ENCODE results near the gene GPC3.
A peak's percentile ranks its signal among the peaks of the same experiment; 100 is the strongest.

GPC3 gene

DNA sequence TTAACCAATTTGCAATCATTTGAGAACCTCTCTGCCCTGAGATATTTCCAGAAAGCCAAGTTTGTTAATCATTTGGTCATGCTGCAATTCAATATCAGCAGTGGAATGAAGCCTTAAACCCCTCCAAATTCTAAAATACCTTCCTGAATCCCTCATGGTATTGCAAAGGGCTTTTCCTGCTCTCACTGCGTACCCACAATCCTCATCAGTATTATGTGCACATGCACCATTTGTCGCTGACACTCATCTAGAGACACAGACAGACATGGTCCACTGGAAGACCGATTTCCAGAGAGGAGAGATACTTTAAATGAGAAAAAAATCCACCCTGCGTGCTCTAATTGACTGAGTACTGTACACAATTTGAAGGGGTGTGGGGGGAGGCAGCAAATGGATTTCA, 104.4 kb downstream of the GPC3 start:
- FAIRE-seq = no peak

DNA sequence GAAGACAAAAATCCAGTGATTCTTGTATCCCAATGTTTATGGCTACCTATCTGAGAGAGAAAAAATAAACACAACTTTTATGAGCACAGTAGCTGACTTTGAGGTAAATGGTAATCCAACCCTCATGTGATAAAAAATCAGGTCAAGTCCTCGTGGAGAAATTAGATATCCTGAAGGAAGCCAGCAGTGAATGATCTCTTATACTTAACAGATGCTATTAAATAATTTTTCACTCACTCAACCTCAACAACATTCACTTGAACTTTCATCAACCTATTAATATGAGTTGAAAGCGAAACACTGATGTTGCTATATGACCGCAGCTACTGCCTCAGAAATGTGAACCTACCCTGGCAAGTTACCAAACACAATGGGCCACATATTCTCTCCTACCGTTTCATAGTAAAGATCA, 105.4 kb downstream of the GPC3 start:
- FAIRE-seq = no peak

DNA sequence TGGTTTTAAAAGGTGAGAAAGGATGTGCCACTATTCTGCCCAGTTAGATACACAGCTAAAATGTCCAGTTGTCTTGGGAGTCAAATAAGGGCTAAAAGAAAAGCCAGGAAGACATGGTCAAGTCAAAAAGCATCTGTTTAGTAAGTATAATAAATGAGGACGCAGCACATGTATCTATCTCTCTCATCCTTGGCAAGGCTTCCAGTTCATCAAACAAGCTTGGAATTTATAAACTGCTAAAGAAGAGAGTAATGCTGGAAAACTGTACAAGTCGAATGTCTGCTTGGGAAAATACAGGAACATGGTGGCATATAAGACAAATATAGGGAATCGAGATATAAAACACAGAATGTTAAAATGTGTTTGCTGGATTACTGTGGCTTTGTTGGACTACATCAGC, 106.7 kb downstream of the GPC3 start:
- no peak for FAIRE-seq

DNA sequence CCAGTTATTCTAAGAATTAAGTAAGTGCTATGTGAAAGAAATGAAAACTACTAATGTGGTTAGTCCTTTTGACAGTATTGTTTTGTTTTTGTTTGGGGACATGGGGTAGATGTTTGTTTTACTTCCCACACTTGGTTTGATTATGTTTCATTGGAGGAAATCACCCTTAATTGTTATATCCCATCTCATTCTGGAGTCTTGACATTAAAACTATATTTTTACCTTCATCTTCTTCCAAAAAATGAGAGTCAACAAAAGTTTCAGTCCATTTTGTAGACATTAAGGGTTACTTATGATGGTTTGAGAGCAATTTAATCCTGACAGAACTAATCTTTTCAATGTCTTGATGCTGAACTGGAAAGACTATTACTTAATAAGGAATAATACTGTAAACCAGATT, 108.7 kb downstream of the GPC3 start:
- FAIRE-seq = peak; percentile 77

DNA sequence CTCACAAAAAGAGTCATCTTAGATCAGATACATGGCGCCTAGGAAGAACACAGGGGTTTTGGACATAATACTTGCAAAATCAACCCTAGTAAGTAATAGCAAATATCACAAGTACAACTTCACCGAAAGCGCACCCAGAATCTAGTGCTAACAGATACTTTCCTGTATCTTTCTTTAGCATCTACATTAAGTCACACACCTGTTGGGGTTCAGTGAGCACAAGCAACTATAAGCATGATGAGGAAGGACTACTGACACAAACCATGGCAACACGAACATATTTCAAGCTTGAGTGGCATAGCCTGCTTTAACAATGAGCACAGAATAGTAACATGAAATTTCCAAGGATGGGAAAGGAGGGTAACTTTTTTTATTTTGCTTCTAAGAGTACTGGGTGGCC, 116.1 kb downstream of the GPC3 start:
- FAIRE-seq = no peak

DNA sequence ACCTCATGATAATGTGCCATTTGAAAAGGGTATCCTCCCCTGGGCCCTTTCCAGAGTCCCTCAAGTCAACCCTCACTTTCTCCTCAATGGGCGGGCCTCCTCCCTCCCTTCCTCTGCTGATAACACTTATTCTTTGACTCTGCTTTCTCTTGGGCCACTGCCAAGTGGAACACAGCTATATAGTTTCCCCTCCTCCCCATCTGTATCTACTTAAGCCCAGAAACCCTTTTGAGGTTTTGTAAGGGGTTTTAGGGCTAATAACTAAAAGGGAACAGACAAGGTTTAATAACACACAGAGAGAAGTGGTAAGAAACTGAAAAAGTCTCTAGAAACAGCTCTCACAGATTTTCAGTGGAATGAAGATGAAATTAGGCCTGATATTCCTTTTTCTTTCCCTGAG, 116.7 kb downstream of the GPC3 start:
- FAIRE-seq = no peak

DNA sequence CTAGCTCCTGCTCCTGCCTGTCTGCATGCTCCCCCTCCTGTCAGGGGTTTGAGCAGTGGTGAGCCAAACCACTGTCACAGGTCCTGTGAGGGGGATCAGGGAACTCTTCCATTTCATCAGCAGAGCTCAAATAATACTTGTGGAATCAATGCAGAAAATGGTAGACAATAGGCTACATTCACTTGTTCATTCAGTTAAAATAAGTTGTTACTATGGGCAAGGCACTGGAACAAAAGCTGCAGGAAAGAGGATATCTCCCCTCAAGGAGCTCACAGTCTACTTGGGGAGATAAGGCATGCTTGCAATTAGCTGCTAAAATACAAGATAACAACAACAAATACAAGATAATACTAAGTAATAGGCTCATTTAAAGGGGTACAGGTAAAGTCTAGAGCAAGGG, 117.1 kb downstream of the GPC3 start:
- no peak for FAIRE-seq

DNA sequence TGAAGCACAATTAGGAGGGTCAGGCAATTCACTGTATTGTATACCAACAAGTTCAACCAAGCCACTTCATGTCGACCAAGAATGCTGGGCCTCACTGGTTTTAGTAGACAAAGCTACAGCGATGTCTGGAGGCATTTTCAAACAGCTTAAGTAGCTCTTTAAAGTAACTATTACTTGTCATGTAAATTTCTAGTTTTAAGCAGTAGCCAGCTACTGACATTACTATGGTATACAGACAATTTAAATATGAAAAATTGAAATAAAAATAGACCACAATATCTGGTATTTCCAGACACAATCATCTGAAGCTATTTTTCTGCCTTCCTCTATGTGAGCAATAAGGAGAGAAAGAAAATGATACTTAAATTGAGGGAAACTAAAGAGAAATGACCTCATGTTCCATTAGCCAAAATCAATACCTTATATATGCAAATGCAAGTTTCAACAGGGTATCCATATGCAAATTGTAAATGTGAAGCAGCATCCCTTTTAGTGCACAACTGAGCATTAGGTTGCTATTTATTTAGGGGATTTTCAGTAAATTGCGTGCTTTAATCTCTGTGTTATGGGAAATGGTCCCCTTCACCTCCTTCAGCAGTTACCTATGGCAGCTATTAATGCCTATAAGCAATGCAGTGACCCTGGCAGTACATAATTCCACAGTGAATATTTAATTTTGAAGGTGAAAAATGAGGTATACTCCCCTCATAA, 119.5 kb downstream of the GPC3 start:
- FAIRE-seq = no peak

DNA sequence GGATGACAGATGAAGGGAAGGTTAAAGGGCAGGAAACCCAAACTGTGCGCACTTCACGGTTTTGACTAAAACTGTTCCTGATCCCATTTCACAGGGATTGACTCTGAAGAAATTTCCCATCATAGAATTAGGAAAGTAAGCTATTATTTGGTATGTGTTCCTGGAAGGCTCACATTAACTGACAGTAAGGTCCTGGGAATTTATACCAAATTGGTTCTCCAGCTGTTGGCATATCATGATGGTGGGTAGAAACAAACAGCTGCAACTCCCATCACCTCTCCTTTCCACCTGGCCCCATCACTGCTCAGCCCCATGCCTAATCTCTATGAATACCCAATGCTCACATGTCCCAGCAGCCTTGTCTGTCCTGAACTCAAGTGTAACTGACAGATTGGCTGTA, 121.2 kb downstream of the GPC3 start:
- no peak for FAIRE-seq

DNA sequence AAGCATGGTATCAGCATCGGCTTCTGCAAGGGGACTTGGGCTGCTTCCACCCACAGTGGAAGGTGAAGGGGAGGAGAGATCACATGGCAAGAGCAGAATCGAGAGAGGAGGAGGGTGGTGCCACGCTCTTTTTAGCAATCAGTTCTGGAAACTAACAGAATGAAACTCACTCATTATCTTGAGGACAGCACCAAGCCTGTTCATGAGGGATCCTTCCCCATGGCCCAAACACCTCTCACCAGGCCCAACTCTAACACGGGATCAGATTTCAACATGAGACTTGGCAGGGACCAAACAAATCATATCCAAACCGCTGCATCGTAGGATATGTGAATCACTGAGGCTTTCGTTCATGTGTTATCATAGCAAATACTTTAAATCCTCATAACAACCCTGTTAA, 125.5 kb downstream of the GPC3 start:
- FAIRE-seq = no peak

DNA sequence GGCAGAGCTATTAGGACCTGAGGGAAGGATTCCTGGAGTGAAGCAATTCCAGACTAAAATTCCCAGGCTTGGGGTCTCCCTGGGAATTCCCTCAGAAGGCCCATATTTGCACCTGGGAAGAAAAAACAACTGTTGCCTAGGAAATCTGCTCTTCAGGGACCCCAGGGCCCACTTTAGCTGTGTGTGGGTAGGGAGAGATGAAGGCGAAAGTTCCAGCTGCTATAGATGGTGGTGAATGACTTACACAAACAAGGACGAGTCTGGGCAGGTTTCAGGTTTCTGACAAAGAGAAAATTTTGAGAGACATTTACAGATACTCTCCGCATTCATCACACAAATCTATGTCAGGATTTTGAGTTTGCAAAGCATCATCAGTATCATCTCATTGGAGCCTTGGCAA, 126.1 kb downstream of the GPC3 start:
- no peak for FAIRE-seq

DNA sequence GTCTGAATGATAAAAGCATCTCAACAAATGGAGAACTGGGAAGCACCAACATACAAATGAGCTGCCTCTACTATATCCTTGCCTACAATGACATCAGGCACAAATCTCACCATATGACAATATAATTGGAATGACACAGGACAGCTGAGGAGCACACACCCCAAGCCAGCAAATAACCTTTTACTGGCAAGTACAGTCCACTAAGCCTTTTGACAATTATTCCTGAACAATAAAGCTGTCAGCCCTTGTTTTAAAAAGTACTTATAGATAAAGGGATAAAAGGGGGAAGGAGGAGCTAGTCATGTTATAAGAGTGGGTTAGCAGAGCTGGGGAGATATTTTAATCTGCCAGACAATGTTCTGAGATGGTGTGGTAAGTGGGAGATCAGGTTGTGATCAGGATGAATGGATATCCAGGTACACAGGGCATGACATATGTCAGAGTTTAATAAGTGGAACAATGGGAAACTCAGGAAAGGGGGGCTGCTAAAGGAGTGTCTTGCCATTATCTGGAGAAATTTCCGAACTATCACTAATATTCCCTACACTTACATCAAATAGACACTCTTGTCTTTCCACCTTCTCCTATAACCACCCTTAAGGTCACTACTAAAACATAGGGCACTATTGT, 127.6 kb downstream of the GPC3 start:
- FAIRE-seq = no peak

DNA sequence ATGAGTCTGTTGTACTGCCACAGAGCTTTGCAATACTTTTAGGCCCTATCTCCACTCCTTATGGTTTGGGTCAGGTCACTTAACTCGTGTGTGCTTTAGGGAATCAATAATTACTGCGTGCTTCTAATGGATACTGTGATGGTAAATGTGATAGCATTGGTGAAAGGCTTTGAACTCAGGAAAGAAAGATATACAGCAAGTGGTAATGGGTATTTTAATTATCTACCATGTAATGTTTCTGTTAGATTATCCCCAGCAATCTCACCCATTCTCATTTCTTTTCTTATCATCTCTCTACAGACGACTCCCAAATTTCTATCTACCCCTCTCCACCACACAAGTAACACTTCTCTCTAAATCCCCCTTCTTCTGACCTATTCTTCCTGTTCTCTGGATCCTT, 128.6 kb downstream of the GPC3 start:
- no peak for FAIRE-seq

DNA sequence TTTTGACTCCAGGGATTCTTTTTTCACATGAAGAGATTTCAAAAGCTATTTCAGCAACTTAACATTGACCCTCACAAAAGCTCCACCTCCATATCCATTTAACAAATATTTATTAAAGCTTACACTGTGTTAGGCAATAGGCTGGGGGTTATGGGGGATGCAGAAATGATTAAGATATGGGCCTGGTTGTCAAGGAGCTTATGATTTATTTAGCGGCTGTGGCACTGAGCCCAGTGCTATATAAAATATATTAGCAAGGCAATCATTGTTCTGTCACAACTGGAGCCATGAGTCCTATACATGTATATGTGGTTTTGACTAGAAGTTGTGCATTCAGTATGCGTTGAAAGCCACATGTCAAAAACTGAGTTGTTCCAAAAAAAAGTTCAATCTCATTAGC, 131.1 kb downstream of the GPC3 start:
- no peak for FAIRE-seq

DNA sequence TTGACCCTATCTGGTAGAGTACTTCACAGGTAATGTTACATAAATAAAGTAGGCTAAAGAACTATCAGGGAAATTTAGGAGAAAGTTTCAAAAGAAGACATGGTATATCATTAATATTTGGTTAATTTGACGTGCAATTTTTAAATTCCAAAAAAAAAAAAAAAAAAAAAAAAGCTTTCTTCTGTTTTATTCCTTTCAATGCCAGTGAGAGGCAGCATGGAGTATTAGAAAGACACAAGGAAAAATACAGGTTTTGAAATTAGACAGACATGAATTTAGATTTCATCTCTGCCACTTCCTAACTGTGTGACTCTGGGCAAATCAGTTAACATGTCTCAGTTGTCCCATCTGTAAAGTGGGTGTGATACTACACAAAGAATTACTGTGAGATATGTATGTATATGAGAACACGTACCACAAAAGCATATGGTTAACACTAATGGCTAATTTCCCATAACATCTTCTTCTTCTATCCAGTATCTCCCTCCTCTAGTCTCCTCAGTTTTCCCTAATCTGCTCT, 132.5 kb downstream of the GPC3 start:
- FAIRE-seq = peak; percentile 68

DNA sequence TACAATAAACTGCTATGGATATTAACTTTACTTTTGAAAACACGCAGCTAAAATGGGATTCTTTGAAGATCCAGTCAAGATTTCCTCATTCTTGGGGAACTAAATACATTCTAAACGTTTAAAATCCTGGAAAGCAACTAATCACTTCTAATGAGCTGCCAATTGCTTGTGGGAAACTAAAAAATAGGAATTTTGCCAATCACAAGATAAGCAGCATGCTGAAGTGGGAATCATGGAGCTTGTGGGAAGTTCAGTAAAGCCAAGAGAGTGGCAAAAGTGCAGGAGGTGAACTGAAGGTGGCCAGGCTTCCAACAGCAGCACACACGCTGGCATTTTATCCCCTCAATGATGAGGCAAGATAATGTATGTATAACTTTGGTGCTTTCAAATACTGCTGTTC, 133.0 kb downstream of the GPC3 start:
- no peak for FAIRE-seq

DNA sequence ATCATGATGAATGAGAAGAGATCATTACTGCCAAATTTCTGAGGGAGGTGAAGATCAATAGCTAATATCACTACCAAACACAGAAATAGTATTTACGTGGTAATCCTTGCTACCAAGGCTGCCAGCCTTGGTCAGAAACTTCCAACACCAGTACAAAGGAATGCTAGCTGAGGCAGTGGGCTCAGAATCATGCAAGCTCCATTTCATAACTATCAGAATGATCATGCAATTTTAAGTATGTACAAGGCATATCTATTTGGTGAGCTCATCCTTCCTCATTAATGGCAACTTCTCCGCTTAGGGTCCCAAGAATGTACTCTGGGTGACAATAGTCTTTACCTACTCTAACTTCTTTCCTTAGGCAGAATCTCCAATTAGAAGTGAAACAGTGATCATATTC, 135.0 kb downstream of the GPC3 start:
- FAIRE-seq = no peak

DNA sequence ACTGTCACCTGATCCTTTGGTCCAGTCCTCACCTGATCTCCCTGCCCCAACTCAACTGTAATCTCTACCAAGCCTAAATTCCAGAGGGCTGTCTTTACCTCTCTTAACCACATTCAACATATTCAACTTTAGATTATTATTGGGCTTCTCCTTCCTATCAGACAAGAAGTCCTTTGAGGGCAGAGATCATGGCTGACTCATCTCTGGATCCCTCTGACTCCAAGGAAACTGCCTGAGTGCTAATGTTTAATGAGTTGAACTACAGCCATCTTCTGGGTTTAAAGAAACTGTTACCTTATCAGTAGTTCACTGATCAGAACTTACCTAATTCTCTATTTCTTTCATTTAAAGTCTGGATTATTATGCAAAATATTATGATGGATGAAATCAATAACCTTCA, 135.7 kb downstream of the GPC3 start:
- no peak for FAIRE-seq

DNA sequence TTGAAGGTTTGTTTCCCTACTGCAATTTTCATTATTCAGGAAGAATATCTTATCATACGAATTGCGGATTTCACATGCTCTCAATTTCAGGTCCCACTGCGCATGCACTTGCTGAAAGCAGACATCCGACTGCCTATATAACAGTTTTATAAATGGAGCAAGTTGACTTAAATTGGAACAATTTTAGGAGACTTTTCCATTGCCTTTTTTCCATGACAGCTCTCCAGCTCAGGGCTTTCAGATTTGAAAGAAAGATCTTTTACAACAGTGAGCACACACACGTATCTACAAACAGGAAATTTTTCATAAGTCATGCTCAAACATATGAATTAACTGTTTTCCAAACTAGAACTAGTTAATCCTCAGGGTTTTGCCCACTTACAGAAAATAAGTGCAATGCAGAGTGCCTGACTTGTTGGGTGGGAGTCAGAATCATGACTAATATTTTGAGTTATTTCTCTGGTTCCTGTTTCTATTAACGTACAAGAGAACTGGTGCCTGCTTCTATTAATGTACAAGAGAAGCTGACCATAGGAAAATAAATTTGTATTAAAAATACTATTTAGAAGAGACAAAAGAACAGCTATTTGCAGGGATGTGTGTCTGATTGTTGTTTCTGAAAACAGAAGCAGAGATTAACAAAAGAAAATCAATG, 137.9 kb downstream of the GPC3 start:
- FAIRE-seq = no peak

DNA sequence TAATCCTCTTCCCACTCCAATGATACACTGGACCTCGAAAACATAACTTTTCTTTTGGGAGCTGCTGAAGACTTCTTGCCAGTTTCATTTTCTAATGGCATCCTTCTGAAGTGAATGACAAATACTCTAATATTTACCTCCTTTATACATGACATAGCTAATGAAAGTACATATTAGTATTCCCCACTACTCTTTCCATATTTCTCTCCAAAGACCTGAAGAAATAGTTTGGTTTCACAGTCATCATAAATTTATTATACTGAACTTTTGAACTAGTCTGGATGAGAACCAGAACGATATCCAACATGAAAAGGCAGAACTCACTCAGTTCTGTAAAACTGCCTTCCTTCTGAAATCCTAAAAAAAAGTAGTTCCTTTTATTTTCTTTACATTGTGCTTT, 139.1 kb downstream of the GPC3 start:
- FAIRE-seq = no peak

DNA sequence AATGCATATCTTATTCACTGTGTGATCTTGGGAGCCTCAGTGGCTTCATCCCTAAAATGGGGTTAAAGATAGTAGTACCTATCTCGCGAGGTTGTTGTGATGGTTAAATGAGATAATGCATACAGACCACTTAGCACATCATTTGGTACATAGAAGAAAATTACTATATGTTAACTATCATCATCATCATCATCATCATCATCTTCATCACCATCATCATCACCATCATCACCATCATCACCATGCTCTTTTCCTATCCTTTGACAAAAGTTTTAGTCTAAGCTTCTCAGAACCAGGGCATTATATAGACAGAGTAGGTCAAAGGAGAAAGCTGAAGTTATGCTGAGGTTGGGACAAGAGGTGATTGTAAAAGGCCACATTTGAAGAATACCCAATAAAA, 145.0 kb downstream of the GPC3 start:
- FAIRE-seq = peak; percentile 41

DNA sequence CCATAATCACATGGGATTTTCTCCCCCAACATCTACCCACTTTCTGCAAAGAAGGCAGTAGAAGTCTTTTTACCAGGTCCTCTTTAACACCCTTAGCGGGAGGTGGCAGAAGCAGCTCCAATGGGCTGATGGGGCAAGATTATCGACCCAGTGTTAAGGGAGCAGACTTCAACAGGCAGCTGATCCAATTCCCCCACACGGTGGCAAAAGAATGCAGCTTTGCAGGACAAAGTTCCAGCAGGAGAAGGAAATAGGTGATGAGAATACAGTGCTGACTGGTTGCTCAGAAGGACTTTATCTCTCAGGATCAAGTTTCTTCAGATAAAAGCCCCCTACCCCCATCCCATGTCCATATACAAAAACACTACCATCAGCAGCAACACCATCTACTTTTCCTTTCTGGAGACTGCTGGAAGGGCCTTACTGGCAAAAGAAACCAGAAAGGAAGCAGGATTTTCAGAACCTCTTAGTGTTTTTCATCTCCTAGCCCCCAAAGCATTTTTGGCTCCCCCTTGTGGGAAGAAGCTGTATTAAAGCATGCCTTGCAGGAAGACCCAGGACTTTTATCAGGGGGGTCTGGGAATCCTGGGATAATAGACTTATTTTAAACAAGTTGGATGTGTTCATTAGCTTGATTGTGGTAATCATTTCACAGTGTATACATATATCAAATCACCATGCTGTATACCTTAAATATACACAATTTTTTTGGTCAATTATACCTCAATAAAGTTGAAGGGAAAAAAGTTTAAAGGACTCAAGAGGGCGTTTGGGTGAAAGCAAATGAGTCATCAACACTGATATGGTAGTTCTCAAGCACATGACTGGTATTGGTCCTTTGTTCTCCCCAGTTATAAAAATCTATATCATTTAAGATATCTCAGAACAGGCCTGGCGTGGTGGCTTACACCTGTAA, 146.4 kb downstream of the GPC3 start:
- no peak for FAIRE-seq

DNA sequence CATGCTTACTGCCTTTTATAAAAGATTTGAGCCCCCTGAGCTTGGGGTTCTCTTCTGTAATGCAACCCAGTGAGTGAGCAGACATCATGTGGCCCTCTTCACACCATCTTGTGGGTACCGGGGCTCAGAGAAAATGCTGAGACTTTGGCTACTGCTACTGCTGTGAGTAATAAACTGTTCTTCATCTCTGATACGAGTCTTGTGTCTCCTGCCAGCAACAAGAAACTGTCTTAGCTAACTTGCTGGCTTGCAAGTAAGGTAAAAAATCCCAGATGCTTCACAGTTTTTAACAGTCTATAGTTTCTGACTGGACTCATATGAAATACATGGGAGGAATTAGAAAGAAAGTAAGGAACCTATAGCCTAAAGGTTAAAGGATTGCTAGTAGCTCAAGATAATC, 148.3 kb downstream of the GPC3 start:
- no peak for FAIRE-seq

Data from colon (tissue), 2 donors.